HG03342 (cell line): ENCODE data around the gene REPS2.
A peak's percentile ranks its signal among the peaks of the same experiment; 100 is the strongest.

Experiments used
- ATAC-seq: cut with Tn5 transposase; IDR thresholded peaks from one replicate; pipeline ENCODE4 v1.9.1; 2021; ENCODE audit warnings: mild to moderate bottlenecking, moderate library complexity; ENCODE audit not compliant: unreplicated experiment

The REPS2 gene

DNA sequence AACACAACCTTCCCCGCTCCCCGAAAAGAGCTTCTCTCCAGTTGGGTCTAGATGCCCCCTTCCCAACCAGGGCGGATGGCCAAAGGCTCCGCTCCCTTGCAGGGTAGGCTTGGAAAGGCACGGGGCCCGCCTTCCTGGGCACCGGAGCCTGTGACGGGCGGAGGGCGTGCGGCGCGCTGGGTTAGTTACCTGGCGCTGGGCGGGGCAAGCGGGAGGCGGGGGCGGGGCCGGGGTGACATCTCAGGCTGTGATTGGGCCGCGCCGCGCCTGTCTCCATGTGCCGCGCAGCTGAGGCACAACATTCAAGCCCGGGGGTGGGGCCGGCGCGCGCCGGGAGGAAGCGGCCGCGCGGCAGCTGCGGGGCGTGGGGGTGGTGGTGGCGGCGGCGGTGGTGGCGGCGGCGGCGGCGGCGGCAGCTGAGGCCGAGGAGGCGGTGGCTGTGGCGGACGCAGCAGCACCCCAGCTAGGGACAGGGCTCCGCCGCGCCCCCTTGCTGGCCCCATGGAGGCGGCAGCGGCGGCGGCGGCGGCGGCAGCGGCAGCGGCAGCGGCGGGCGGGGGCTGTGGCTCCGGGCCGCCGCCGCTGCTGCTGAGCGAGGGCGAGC lies at the start of gene REPS2:
Gene REPS2, plus strand, starts transcription at position 298 of the 604 bp plus-strand sequence. Its CDS starts 204 bp downstream, at position 502.
- peak; percentile 94 for ATAC-seq

DNA sequence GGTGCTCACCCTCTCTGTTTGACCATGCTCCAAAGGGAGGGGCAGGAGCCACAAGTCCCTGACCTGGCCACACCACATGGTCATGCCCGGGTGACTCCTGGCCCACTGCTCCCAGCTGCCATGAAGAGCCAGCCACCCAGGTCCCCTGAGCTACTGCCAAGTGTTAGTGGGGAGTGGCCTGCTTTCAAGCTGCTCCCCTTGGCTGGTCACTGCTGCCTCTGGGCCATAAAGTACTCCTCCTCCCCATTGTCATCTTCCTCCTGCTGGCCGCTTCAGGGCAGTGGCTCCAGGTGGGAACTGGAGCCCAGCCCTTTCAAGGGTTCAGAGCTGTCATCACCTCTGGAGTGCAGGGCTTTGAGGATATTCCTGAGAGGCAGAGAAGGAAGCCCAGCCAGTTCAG lies 49.0 kb upstream of the REPS2 start:
- no peak for ATAC-seq

DNA sequence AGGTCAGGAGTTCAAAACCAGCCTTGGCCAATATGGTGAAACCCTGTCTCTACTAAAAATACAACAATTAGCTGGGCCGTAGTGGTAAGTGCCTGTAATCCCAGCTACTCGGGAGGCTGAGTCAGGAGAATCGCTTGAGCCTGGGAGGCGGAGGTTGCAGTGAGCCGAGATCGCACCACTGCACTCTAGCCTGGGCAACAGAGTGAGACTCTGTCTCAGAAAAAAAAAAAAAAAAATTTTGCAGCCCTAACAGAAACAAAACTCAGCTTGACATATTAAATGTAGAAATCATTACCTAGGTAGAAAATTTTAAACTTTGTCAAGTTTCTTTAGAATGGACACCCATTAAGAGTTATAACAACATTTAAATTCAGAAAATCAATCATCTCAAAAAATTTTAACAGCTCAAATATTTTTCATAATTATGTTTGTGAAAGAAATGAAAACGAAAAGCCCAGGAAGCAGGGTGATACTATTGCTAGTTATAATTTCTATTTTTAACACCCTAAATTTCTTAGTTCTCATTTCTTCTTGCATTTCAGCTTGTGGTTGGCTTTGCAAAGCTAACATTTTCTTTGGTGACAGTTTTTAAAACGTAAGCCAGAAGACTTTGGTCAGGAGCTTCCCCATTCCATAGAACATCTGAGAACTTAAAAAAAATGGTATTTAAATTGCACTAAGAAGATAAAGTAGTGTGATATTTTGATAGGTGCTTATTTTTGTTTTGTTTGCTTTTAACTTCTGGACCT lies 43.0 kb upstream of the REPS2 start:
- ATAC-seq: peak; percentile 44

DNA sequence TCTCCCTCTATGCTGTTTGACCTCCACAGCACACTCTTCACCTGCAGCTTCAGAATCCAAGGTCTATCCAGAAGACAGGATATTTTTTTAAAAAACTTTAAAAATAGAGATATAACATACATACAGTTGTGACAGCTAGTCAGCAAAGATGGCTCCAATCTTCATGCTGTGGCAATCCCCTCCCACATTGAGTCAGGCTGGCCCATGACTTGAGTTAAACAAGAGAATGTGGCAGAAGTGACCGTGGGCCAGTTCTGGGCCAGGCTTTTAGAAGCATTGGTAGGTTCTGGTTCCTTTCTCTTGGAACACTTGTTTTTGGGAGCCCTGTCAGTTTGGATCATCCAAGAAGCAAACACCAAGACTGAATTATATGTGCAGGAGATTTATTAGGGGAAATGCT lies 36.1 kb upstream of the REPS2 start:
- ATAC-seq: no peak

DNA sequence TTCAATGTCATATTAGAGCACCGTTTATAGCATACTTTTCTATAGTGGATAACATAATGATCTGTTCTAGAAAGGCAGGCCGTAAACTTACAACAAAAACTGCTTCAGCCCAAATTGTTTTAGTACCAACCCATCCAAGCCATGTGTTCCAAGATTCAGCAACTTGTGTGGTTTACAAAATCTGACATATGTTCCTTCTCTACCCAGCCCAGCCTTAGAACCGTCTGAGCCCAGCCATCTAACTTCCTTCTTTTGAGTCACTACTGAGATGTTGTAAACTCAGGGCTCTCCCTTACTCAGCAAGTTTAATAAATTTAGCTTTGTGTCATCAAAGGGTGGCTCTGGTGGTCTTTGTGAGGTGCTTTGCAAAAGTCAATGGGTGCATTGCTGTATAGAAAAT lies 32.4 kb upstream of the REPS2 start:
- no peak for ATAC-seq

DNA sequence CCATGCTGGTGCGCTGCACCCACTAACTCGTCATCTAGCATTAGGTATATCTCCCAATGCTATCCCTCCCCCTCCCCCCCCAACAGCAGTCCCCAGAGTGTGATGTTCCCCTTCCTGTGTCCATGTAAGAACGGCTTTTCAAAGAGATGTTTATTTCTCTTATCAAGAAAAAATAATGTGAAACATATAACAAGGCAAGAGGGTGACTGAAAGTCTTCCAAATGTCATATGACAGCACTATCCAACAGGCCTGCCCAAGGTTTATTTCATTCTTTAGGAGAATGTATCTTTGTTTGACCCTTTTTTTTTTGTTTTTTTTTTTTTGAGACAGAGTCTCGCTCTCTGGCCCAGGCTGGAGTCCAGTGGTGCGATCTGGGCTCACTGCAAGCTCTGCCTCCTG lies 29.9 kb upstream of the REPS2 start:
- ATAC-seq: no peak

DNA sequence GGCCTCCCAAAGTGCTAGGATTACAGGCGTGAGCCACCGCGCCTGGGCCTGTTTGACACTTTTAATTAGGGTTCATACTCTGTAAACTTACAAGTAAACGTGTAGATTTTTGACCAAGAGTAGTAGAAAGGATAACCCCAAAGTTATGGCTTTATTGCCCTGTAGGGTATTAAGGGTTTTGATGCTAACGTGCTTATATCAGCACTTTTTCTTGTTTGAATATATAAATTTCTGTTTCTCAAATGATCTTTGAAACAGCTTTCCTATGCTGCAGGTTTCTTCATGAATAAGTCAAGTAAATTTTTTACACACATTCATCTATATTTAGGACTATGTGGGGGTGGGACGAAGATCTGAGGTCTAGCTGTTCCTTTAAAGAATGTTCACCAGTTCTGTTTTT lies 29.3 kb upstream of the REPS2 start:
- ATAC-seq: no peak

DNA sequence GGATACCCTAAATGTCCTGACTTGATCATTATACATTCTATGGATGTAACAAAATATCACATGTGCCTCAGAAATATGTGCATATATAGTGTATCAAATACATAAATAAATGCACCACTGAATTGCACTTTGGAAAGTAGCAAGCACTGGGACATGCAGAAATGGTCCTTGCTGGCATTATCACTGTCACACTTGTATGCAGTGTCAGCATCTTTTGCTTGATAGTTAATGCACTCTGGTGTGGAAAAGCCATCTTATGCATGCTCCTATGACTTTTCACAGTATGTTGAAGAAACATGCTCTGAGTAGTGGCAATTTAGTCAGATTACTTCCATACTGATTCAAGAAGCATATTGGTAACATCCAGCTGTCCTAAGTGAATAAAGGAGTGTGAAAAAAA lies 27.5 kb upstream of the REPS2 start:
- ATAC-seq: no peak

DNA sequence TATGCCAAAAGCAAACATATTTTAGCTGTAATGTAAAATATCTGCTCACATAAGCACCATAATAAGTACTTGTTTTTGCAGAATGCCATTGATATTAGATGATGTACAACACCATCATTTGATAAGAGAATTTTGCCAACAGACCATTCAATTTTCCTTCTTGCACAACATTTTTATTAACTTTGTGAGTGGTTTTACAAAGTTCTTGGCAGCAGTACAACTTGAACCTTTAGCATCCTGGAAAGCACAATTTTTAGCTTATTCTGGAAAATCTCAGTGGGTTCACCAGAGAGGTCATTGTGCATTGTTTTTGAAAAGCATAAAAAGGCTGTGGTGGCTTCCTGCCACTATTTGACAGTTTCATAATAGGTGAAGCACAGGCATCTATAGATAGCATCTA lies 26.4 kb upstream of the REPS2 start:
- ATAC-seq: no peak

DNA sequence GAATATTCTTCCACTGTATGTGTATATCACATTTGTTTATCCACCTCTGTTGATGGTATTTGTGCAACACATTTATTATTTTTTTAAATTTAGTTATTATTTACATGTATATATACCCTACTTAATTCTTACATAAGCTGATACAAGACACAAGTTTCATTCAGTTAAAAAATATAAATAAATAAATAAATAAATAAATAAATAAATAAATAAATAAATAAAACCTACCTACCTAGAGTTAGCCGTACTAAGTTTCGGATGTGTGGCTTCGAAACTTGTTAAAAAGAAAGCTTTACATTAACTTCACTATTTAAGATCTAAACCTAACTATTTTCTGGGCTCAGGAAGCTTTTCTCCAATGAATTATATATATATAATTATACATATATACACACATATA lies 23.3 kb upstream of the REPS2 start:
- no peak for ATAC-seq

DNA sequence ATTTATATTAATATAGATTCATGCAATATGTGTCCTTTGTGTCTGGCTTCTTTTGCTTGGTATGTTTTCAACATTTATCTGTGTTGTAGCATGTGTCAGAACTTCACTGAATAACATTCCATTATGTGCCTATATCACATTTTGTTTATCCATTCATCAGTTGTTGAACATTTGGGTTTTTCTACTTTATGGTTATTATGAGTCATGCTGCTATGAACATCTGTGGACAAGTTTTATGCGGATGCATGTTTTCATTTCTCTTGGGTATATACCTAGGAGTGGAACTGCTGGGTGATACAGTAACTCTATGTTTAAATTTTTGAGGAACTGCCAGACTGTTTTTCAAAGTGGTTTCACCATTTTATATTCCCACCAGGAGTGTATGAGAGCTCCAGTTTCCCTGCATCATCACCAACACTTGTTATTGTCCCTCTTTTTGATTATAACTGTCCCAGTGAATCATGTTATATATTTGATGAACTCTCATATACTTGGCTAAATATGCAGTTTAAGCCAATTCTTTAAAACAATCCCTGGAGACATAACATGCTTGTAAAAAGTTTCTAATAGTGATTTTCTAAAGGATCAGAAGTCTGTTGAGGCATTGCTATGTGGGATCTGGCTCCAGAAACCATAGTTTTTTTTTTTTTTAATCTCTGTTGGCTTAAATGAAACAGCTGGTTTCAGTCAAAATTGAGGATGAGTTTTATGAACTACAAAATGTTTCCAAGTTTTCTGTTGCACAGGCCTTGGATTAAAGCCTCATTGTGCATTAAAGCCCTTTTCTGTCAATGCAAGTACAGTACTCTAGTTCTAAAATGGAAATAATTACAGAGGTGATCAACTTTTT lies 21.6 kb upstream of the REPS2 start:
- no peak for ATAC-seq

DNA sequence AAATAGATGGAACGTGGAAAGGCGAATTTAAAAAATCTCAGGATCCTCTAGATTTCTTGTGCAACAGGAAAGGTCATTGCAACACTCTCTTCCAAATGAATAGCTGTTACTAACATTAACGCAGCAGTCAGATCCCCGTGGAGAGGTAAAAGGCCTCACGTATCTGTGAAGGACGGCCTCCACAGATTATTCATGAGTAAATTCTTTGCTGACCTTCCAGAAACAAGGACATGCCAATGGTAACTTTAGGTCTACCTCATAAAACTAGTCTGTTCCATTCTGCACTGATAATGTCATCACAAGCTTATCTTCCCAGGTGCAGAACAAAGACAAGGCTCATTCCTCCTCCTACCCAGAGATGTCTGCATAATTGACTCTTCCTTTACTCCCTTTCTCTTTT lies 16.1 kb upstream of the REPS2 start:
- no peak for ATAC-seq

DNA sequence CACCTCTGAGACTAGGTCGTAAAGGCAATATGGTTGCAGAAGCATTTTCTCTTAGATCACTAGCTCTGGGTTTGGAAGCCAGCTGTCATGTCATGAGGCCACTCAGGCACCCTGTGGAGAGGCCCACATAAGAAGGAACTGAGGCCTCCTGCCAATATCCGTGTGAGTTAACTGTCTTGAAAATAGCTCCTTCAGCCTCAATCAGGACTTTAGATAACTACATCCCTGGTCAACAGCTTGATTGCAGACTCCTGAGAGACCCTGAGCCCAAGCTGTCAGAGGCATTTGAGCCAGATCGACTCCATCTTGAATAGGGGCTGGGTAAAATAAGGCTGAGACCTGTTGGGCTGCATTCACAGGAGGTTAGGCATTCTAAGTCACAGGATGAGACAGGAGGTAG lies 15.1 kb upstream of the REPS2 start:
- ATAC-seq: no peak

DNA sequence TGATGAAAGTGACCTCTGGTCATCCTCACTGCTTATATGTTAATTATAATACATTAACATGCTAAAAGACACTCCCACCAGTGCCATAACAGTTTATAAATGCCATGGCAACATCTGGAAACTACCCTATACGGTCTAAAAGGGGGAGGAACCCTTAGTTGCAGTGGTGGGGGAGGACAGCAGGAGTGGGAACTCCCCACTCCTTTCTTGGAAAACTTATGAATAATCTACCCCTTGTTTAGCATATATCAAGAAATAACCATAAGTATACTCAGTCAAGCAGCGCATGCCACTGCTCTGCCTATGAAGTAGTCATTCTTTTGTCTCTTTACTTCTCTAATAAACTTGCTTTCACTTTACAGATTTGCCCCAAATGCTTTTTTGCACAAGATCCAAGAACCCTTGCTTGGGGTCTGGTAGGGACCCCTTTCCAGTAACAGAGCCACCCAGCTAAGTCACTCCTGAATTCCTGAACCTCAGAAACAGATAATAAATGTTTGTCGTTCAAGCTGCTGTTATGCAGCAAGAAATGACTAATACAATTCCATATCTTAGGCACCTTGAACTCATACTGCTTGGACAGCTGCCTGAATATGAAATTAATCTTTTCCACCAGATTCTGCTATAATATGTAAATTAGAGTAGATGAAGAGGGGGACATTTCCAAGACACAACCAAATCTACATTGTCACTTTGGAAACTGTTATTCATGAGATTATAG lies 14.4 kb upstream of the REPS2 start:
- no peak for ATAC-seq

DNA sequence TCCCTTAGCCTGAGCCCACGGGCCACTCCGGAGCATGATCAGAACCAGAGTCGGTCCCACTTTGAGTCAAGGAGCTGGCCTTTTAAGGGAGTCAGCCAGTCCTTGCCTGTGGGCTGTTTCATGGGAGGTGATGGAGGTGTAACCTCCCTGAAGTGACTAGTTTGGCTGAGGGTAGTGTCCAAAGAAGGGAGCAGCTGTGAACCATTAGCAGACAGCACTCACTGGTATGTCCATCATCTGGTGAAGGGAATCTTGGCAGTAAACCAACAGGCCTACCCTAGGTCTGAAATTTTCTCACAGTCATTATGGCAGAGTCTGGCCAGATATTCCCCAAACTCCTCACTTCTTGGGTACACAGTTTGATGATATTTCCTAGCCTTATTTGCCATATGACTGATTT lies 12.3 kb upstream of the REPS2 start:
- ATAC-seq: no peak

DNA sequence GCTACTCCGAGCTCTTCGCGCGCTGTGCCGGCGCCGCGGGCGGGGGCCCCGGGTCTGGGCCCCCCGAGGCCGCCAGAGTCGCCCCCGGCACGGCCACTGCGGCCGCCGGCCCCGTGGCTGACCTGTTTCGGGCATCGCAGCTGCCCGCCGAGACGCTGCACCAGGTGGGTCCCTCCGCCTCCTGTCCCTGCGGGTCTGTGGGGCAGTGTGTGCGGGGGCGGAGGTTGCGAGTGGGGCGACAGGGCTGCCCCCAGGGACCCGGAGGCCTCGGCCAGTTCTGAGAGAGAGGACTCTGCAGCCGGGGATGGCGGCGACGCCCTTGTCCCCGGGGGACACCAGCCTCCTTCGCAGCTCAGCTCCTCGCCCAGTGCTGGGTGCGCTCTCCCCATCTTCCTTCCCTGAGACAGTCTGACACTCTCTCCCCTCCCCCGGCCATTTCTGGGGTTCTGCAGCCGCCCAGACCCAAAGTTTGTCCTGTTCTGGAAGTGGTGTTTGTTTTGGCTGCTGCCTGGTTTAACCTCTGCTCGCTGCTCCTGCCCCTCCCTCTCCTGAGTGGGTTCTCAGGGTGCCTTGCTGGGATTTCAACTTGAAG lies 609 bp downstream of the REPS2 start:
- ATAC-seq: peak; percentile 15

DNA sequence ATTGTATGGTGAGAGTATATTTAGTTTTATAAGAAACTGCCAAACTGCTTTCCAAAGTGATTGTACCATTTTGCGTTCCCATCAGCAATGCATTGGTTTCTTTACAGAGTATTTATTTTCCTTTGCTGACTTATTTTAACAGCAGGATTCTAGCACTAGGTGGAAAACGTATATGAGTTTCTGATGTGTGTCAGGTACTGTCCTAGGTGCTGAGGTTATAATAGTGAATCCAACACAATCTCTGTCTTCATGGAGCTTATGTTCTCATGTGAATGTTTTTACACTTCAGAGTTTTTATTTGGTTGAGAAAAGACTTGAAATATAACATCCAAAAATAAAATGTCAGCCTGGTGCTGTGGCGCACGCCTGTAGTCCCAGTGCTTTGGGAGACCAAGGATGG lies 4.0 kb downstream of the REPS2 start:
- ATAC-seq: no peak

DNA sequence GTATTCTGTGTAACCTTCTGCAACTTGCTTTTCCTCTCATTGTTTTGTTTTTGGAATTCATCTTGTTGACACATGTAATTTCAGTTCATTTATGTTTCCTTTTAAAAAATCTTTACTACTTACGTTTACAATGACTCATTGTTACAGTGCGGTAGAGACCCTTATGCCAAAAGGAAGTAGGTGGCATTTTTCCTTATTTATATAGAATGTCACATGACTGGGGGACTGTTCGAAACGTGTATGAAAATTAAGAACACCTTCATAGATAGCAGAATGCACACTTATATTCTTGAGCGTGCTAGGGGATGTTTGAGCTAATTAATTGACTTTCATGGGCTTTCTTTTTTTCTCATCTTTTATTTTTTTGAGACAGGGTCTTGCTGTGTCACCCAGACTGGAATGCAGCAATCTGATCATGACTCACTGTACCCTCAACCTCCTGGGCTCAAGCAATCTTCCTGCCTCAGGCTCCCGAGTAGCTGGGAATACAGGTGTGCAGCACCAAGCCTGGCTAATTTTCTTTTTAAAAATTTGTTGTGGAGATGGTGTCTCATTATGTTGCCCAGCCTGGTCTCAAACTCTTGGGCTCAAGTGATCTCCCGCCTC lies 7.3 kb downstream of the REPS2 start:
- no peak for ATAC-seq

DNA sequence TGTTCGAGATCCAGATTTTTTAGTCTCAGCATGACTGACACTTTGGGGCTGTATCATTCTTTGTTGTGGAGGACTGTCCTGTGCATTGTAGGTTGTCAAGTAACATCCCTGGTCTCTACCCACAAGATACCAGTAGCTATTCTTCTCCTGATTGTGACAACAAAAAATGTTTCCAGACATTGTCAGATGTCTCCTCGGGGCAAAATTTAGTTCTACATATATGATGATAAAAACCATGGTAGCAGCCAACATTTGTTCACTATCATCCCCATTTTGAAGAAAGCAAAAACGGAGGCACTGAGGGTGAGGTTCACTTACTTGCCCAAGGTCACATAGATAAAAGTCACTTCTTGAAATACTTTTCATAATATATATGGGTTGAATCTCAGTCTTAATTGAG lies 11.3 kb downstream of the REPS2 start:
- no peak for ATAC-seq

DNA sequence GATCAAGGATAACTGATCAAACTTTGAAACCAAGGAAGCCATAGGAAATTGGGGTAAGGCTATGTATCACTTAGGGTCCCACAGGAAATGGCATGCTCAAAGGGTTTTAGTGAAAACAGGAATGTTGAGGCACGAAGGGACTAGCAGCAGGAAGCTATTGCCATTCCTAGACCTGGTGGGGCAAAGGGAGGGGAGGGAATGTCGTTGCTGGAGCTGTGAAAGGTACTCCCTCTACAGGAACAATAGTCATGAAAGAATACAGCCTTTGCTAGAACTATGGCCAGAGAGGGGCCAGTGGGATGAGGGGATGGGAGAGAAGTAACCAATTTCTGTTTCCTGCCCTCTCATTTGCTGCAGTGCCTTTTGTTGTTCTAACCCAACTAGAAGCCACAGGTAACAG lies 11.9 kb downstream of the REPS2 start:
- no peak for ATAC-seq
